Muscle of leg (tissue), 11 donors: ENCODE data around the gene PAOX. TPM values are rescaled to one million over a fixed set of nuclear protein-coding genes. Genes with fewer than 3 reads are reported as not detected.

Experiments
- DNase-seq: peaks from one replicate; pipeline ENCODE4 v3.0.0; 2013
- H3K27ac ChIP-seq: one replicate; pipeline ENCODE4 v1.5.1; 2013; ENCODE audit warnings: mild to moderate bottlenecking, low read length, control low read depth
- H3K27me3 ChIP-seq: one replicate; pipeline ENCODE4 v1.6.1; 2013; ENCODE audit warnings: low read length; ENCODE audit not compliant: control insufficient read depth, insufficient read depth
- H3K36me3 ChIP-seq: one replicate; pipeline ENCODE4 v1.6.1; 2013; ENCODE audit warnings: low read length; ENCODE audit not compliant: control insufficient read depth, insufficient read depth
- H3K4me1 ChIP-seq: one replicate; pipeline ENCODE4 v1.6.1; 2013; ENCODE audit warnings: low read length; ENCODE audit not compliant: control insufficient read depth, insufficient read depth
- H3K4me3 ChIP-seq: one replicate; pipeline ENCODE4 v1.5.1; 2013; ENCODE audit warnings: low read length, control low read depth
- H3K9me3 ChIP-seq: replicated peaks from 2 replicates; pipeline ENCODE4 v1.6.1; 2013; ENCODE audit warnings: low read depth, low read length; ENCODE audit not compliant: control insufficient read depth
- WGBS: methylation state at CpG from one replicate; pipeline ENCODE4 v1.1.5; 2013; ENCODE audit warnings: missing lambda C conversion rate; ENCODE audit not compliant: insufficient coverage; 5-methylcytosine and 5-hydroxymethylcytosine counted together
- polyA plus RNA-seq, 8 donors: library from polyadenylated mRNA; unstranded; fragments of 120-200 nt; gene quantifications; one replicate each; pipeline versions ENCODE4 v1.2.1 to v1.2.3, GENCODE V29; 2013; ENCODE audit warnings: inconsistent platforms in 1 of 8, low replicate concordance in 1 of 8; ENCODE audit not compliant: insufficient read length in 8 of 8, insufficient read depth in 1 of 8
- total RNA-seq: library from RNA; stranded (reverse); fragments of 120-200 nt; gene quantifications from one replicate; pipeline ENCODE4 v1.2.4, GENCODE V29; 2013

PAOX gene
- total and polyA plus RNA-seq, 9 donors: 2.7 to 4.9 (median 3.6) TPM

DNA sequence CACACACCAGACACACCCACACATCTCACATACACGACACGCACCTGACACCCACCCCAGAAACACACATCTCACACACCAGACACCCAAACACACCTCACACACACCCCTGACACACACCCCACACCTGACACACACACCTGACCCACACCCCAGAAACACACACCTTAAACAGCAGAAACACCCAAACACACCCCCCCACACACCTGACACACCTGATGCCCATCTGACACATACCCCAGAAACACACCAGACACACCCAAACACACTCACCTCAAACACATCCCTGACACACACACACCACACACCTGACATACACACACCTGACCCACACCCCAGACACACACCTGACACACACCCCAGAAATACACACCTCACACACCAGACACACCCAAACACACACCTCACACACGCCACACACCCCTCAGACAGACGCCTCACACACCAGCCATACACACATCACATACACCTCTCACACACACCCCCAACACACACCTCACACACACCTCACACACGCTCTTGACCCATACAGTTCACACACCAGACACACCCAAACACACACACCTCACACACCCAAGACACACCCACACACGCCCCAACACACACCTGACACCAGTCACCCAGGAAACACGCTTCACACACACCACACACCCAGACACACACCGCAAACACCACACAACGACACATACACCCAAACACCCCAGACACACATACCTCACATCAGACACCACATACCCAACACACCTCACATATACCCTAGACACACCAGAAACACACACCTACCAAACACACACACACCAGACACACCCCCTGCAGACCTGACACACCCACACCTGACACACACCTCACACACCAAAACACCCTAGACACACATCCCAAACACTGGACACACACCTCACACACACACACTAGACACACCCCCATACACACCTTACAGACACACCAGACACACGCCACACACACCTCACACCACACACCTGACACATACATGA lies 40.7 kb upstream of the PAOX start:
- WGBS: 91% methylated on average over 9 of the region's 10 CpGs
- peaks cover 55% of the 10 kb centered on the region for H3K27me3 ChIP-seq
- no peaks in the 10 kb centered on the region for H3K36me3 ChIP-seq
- no peaks in the 10 kb centered on the region for H3K9me3 ChIP-seq
- H3K27ac ChIP-seq: no peak overlapping the region
- DNase-seq: no peak
- H3K4me1 ChIP-seq: peaks cover 20% of the 10 kb centered on the region
- H3K4me3 ChIP-seq: no peak overlapping the region

DNA sequence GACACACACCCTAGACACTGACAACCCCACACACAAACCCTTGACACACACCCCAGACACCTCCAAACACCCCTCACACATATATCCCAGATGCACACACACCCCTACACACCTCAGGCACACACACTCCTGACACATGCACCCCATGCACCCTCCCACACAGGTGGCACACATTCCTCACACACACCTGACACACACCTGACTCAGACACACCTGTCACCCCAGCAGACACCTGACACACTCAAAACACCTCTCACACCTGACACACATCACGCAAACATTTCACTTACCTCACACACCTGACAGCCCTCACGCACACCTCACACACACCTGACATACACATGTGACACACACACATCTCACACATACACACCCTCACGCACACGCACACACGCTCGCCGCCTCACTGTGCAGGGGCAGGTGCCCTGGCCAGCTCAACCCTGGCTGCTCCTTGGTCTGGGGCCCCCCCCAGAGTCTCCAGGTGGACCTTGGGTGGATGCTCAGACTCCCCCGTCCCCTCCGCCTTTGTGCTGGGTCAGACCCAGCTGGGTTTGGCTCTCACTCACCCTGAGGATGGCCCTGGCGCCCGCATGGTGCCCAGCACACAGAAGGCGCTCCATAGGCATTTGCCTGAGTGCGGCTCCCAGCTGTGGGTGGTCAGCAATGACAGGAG lies 39.2 kb upstream of the PAOX start:
- Histone ChIP-seq H3K9me3 (no peaks in the 10 kb centered on the region), H3K4me3 (no peak overlapping the region), H3K27me3 (peaks cover 53% of the 10 kb centered on the region), H3K4me1 (peaks cover 17% of the 10 kb centered on the region), H3K27ac (no peak overlapping the region), H3K36me3 (no peaks in the 10 kb centered on the region)
- 92% methylated on average over 13 of the region's 13 CpGs for WGBS
- DNase-seq: no peak

- no peaks in the 10 kb centered on the region for H3K9me3 ChIP-seq
- 93% methylated on average over 3 of the region's 4 CpGs for WGBS
- H3K4me1 ChIP-seq: no peaks in the 10 kb centered on the region
- H3K36me3 ChIP-seq: no peaks in the 10 kb centered on the region
- H3K27me3 ChIP-seq: peaks cover 44% of the 10 kb centered on the region
- H3K27ac ChIP-seq: no peak overlapping the region
- no peak overlapping the region for H3K4me3 ChIP-seq
- DNase-seq: no peak
Measured at GRCh38 chr10:133341983-133342382, 37.1 kb upstream of the PAOX start.

DNA sequence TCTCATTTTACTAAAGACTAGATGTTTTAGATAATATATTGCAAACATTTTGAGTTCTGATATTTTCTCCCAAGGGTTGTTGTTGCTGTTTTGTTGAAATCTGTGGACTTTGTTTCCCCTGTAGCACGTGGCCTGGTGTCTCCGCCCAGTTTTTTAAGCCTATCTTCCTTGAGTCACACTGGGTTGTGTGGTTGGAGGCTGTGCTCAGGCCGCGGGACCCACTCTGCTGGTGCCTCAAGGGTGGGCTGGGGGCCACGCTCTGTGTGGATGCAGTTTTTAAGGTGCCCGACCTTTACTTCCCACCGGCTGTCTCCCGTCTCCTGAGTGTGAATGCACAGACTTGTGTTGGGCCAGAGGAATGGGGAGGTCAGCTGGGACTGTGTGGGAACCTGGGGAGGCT lies 36.1 kb upstream of the PAOX start:
- Histone ChIP-seq H3K27me3 (peaks cover 38% of the 10 kb centered on the region), H3K4me1 (no peaks in the 10 kb centered on the region), H3K9me3 (no peaks in the 10 kb centered on the region), H3K27ac (no peak overlapping the region), H3K36me3 (no peaks in the 10 kb centered on the region), H3K4me3 (no peak overlapping the region)
- no peak for DNase-seq
- 75% methylated on average over 2 of the region's 8 CpGs for WGBS

DNA sequence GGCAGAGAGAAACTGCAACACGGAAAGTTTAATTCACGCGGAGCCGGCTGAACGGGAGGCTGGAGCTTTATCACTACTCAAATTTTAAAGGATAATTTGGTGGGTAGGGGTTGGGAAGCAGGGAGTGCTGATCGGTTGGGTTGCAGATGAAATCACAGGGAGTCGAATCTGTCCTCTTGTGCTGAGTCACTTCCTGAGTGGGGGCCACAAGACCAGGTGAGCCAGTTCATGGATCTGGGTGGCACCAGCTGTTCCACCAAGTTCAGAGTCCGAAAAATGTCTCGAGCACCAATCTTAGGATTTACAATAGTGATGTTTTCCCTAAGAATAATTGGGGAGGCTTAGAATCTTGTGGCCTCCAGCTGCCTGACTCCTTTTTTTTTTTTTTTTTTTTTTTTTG lies 35.5 kb upstream of the PAOX start:
- Histone ChIP-seq H3K9me3 (no peaks in the 10 kb centered on the region), H3K27me3 (peaks cover 38% of the 10 kb centered on the region), H3K4me1 (no peaks in the 10 kb centered on the region), H3K27ac (no peak overlapping the region), H3K4me3 (no peak overlapping the region), H3K36me3 (no peaks in the 10 kb centered on the region)
- 78% methylated on average over 4 of the region's 9 CpGs for WGBS
- DNase-seq: no peak

- no peak overlapping the region for H3K27ac ChIP-seq
- no peaks in the 10 kb centered on the region for H3K9me3 ChIP-seq
- no peaks in the 10 kb centered on the region for H3K36me3 ChIP-seq
- DNase-seq: no peak
- H3K4me1 ChIP-seq: no peaks in the 10 kb centered on the region
- 64% methylated on average over 5 of the region's 5 CpGs for WGBS
- H3K4me3 ChIP-seq: no peak overlapping the region
- peaks cover 40% of the 10 kb centered on the region for H3K27me3 ChIP-seq
Measured at GRCh38 chr10:133344236-133344635, 34.8 kb upstream of the PAOX start.

DNA sequence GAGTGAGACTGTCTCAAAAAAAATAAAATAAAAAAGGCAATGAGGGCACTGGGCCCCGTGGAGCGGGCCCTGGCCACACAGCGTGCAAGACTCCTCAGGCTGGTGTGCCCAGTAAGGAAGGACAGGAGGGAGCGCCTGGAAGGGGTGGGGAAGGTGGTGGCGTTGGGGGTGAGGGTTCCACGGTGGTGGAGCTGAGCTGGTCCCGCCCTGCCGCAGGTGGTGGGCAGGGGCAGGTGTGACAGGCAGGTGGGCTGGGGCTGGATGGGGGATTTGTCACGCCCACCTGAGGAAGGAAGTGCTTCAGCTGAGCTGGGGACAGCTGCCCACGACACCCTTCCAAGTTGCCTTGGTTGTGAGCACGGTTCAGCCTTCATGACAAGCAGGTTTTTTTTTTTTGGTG lies 32.6 kb upstream of the PAOX start:
- Histone ChIP-seq H3K36me3 (no peaks in the 10 kb centered on the region), H3K27ac (no peak overlapping the region), H3K4me3 (no peak overlapping the region), H3K4me1 (no peaks in the 10 kb centered on the region), H3K9me3 (no peaks in the 10 kb centered on the region), H3K27me3 (peaks cover 40% of the 10 kb centered on the region)
- no peak for DNase-seq
- WGBS: 53% methylated on average over 11 of the region's 11 CpGs

- Histone ChIP-seq H3K36me3 (no peaks in the 10 kb centered on the region), H3K4me1 (no peaks in the 10 kb centered on the region), H3K9me3 (no peaks in the 10 kb centered on the region), H3K27ac (no peak overlapping the region), H3K4me3 (no peak overlapping the region), H3K27me3 (peaks cover 34% of the 10 kb centered on the region)
- 41% methylated on average over 11 of the region's 16 CpGs for WGBS
- no peak for DNase-seq
Measured at GRCh38 chr10:133347710-133348517, 31.1 kb upstream of the PAOX start.

DNA sequence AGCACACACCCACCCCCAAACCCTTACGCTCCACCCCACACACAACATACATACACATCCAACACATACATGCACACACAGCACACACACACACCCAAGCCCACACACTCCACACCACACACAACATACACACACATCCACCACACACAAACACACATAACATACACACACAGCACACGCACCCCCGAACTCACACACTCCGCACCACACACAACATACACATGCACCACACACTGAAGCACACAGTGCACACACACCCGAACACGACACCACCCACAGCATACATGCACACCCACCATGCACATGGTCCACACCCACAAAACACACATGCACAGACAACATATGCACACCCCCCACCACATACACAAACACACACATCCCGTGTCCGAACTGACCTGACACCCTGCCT lies 29.9 kb upstream of the PAOX start:
- no peaks in the 10 kb centered on the region for H3K36me3 ChIP-seq
- no peaks in the 10 kb centered on the region for H3K9me3 ChIP-seq
- no peaks in the 10 kb centered on the region for H3K4me1 ChIP-seq
- H3K27ac ChIP-seq: no peak overlapping the region
- no peak for DNase-seq
- WGBS: 79% methylated on average over 8 of the region's 8 CpGs
- peaks cover 29% of the 10 kb centered on the region for H3K27me3 ChIP-seq
- no peak overlapping the region for H3K4me3 ChIP-seq

DNA sequence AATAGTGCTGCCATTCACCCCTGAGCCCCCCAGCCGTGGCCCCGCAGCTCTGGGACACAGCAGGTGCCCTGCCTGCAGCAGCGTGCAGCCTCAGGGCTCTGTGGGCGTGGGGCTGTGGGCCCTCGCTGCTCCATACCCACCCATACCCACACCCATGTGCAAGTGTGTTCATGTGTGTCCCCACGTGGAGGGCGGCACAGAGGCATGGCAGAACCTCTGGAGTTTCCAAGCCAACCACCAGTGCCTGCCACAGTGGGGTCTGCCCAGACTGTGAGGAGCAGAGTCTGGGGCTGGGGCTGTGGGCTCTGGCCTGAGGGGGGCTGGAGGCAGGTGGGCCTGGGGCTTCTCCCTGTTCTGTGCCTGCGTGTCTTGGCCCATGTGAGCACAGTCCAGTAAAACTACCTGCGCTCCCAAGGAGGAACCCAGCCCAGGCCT lies 29.5 kb upstream of the PAOX start:
- Histone ChIP-seq H3K36me3 (no peaks in the 10 kb centered on the region), H3K9me3 (no peaks in the 10 kb centered on the region), H3K4me3 (no peak overlapping the region), H3K27ac (no peak overlapping the region), H3K4me1 (no peaks in the 10 kb centered on the region), H3K27me3 (peaks cover 25% of the 10 kb centered on the region)
- WGBS: 64% methylated on average over 4 of the region's 9 CpGs
- DNase-seq: no peak
